ENCODE data around the gene NFIL3.
"Not testable (repeated sequence)": the region's sequence is repeated elsewhere in the genome, so short reads cannot be mapped to it uniquely, and the experiment has no call there.

Gene NFIL3

GRCh38 chr9:91382298-91382697 lies 41.3 kb downstream of the NFIL3 start:
- Histone ChIP-seq H3K9me3 (replicated peaks in 1 of 2; ENCODE audit: control insufficient read depth in 2 of 2, insufficient read depth in 1 of 2, low read depth in 1 of 2, low read length in 2 of 2) (no peaks in the 10 kb centered on the region), H3K27me3 (ENCODE audit: control insufficient read depth in 3 of 3, insufficient read depth in 3 of 3, low read depth in 1 of 3, low read length in 3 of 3) (peaks cover 0 to 11% (median 0%) of the 10 kb centered on the region in 3 experiments), H2BK15ac (ENCODE audit: low read length) (no peak overlapping the region), H3K4me1 (ENCODE audit: control insufficient read depth in 2 of 2, insufficient read depth in 1 of 2, low read depth in 1 of 2, low read length in 2 of 2) (no peaks in the 10 kb centered on the region), H3K14ac (ENCODE audit: low read length) (no peak overlapping the region), H3K23ac (ENCODE audit: low read depth, low read length, poor library complexity) (no peak overlapping the region), H3K79me1 (ENCODE audit: low read depth, low read length) (no peaks in the 10 kb centered on the region), H2AK5ac (ENCODE audit: low read depth, low read length) (no peak overlapping the region), H4K8ac (ENCODE audit: low read depth, low read length) (no peak overlapping the region), H3K4ac (ENCODE audit: low read length) (no peak overlapping the region), H3K36me3 (replicated peaks in 1 of 2; ENCODE audit: control insufficient read depth in 2 of 2, insufficient read depth in 2 of 2, low read length in 2 of 2) (no peaks in the 10 kb centered on the region), H2BK120ac (ENCODE audit: low read depth, low read length) (no peak overlapping the region), H3K18ac (ENCODE audit: low read length) (no peak overlapping the region), H3K9ac (ENCODE audit: low read depth, low read length, poor library complexity) (no peak overlapping the region), H3K27ac (replicated peaks; ENCODE audit: low read length) (no peak overlapping the region), H2BK5ac (ENCODE audit: low read length) (no peak overlapping the region), H4K91ac (ENCODE audit: low read depth, low read length, poor library complexity) (no peak overlapping the region), H3K4me3 (ENCODE audit: low read length in 2 of 2) (no peak overlapping the region), H2BK12ac (ENCODE audit: low read length) (no peak overlapping the region), H2AFZ (ENCODE audit: low read length) (no peak overlapping the region), H3K4me2 (ENCODE audit: insufficient read depth, low read length, poor library complexity, severe bottlenecking) (no peak overlapping the region)
- DNase-seq (ENCODE audit: low spot score) = no peak
- WGBS, 2 donors (ENCODE audit: extremely low coverage in 2 of 2, insufficient read length in 2 of 2, insufficient replicate concordance in 1 of 2) = no CpG with 5 or more reads among the region's 4 CpGs

- Histone ChIP-seq H2AFZ (ENCODE audit: low read length) (no peak overlapping the region), H2BK5ac (ENCODE audit: low read length) (no peak overlapping the region), H2AK5ac (ENCODE audit: low read depth, low read length) (no peak overlapping the region), H3K79me1 (ENCODE audit: low read depth, low read length) (no peaks in the 10 kb centered on the region), H3K9me3 (replicated peaks in 1 of 2; ENCODE audit: control insufficient read depth in 2 of 2, insufficient read depth in 1 of 2, low read depth in 1 of 2, low read length in 2 of 2) (no peaks in the 10 kb centered on the region), H3K4me1 (ENCODE audit: control insufficient read depth in 2 of 2, insufficient read depth in 1 of 2, low read depth in 1 of 2, low read length in 2 of 2) (no peaks in the 10 kb centered on the region), H3K9ac (ENCODE audit: low read depth, low read length, poor library complexity) (no peak overlapping the region), H3K27ac (replicated peaks; ENCODE audit: low read length) (no peak overlapping the region), H2BK12ac (ENCODE audit: low read length) (no peak overlapping the region), H3K36me3 (replicated peaks in 1 of 2; ENCODE audit: control insufficient read depth in 2 of 2, insufficient read depth in 2 of 2, low read length in 2 of 2) (no peaks in the 10 kb centered on the region), H2BK15ac (ENCODE audit: low read length) (no peak overlapping the region), H3K27me3 (ENCODE audit: control insufficient read depth in 3 of 3, insufficient read depth in 3 of 3, low read depth in 1 of 3, low read length in 3 of 3) (peaks cover 0 to 11% (median 0%) of the 10 kb centered on the region in 3 experiments), H3K18ac (ENCODE audit: low read length) (no peak overlapping the region), H3K4me3 (ENCODE audit: low read length in 2 of 2) (no peak overlapping the region), H3K23ac (ENCODE audit: low read depth, low read length, poor library complexity) (no peak overlapping the region), H3K4ac (ENCODE audit: low read length) (no peak overlapping the region), H4K91ac (ENCODE audit: low read depth, low read length, poor library complexity) (no peak overlapping the region), H2BK120ac (ENCODE audit: low read depth, low read length) (no peak overlapping the region), H3K4me2 (ENCODE audit: insufficient read depth, low read length, poor library complexity, severe bottlenecking) (no peak overlapping the region), H4K8ac (ENCODE audit: low read depth, low read length) (no peak overlapping the region), H3K14ac (ENCODE audit: low read length) (no peak overlapping the region)
- DNase-seq (ENCODE audit: low spot score) = no peak
- no CpG with 5 or more reads among the region's 3 CpGs for WGBS, 2 donors (ENCODE audit: extremely low coverage in 2 of 2, insufficient read length in 2 of 2, insufficient replicate concordance in 1 of 2)
Observed at GRCh38 chr9:91379426-91379825, 44.2 kb downstream of the NFIL3 start.

- Histone ChIP-seq H3K18ac (ENCODE audit: low read length) (no peak overlapping the region), H2AFZ (ENCODE audit: low read length) (no peak overlapping the region), H4K8ac (ENCODE audit: low read depth, low read length) (no peak overlapping the region), H3K14ac (ENCODE audit: low read length) (no peak overlapping the region), H3K9ac (ENCODE audit: low read depth, low read length, poor library complexity) (no peak overlapping the region), H3K4me2 (ENCODE audit: insufficient read depth, low read length, poor library complexity, severe bottlenecking) (no peak overlapping the region), H4K91ac (ENCODE audit: low read depth, low read length, poor library complexity) (no peak overlapping the region), H3K27me3 (ENCODE audit: control insufficient read depth in 3 of 3, insufficient read depth in 3 of 3, low read depth in 1 of 3, low read length in 3 of 3) (peaks cover 0 to 11% (median 0%) of the 10 kb centered on the region in 3 experiments), H2BK120ac (ENCODE audit: low read depth, low read length) (no peak overlapping the region), H3K23ac (ENCODE audit: low read depth, low read length, poor library complexity) (no peak overlapping the region), H2BK15ac (ENCODE audit: low read length) (no peak overlapping the region), H2BK12ac (ENCODE audit: low read length) (no peak overlapping the region), H3K79me1 (ENCODE audit: low read depth, low read length) (no peaks in the 10 kb centered on the region), H3K27ac (replicated peaks; ENCODE audit: low read length) (no peak overlapping the region), H2BK5ac (ENCODE audit: low read length) (no peak overlapping the region), H3K4ac (ENCODE audit: low read length) (no peak overlapping the region), H3K4me3 (ENCODE audit: low read length in 2 of 2) (no peak overlapping the region), H3K9me3 (replicated peaks in 1 of 2; ENCODE audit: control insufficient read depth in 2 of 2, insufficient read depth in 1 of 2, low read depth in 1 of 2, low read length in 2 of 2) (no peaks in the 10 kb centered on the region), H3K4me1 (ENCODE audit: control insufficient read depth in 2 of 2, insufficient read depth in 1 of 2, low read depth in 1 of 2, low read length in 2 of 2) (no peaks in the 10 kb centered on the region), H2AK5ac (ENCODE audit: low read depth, low read length) (no peak overlapping the region), H3K36me3 (replicated peaks in 1 of 2; ENCODE audit: control insufficient read depth in 2 of 2, insufficient read depth in 2 of 2, low read length in 2 of 2) (no peaks in the 10 kb centered on the region)
- WGBS, 2 donors (ENCODE audit: extremely low coverage in 2 of 2, insufficient read length in 2 of 2, insufficient replicate concordance in 1 of 2) = no CpG with 5 or more reads among the region's 2 CpGs
- no peak for DNase-seq (ENCODE audit: low spot score)
Observed at GRCh38 chr9:91378695-91379127, 44.9 kb downstream of the NFIL3 start.

GRCh38 chr9:91378054-91378453 lies 45.6 kb downstream of the NFIL3 start:
- H2BK12ac ChIP-seq (ENCODE audit: low read length); H2BK120ac ChIP-seq (ENCODE audit: low read depth, low read length); H3K9me3 ChIP-seq (replicated peaks in 1 of 2; ENCODE audit: control insufficient read depth in 2 of 2, insufficient read depth in 1 of 2, low read depth in 1 of 2, low read length in 2 of 2); H2AK5ac ChIP-seq (ENCODE audit: low read depth, low read length); H3K14ac ChIP-seq (ENCODE audit: low read length); H3K36me3 ChIP-seq (replicated peaks in 1 of 2; ENCODE audit: control insufficient read depth in 2 of 2, insufficient read depth in 2 of 2, low read length in 2 of 2); H3K9ac ChIP-seq (ENCODE audit: low read depth, low read length, poor library complexity); H3K18ac ChIP-seq (ENCODE audit: low read length); H4K91ac ChIP-seq (ENCODE audit: low read depth, low read length, poor library complexity); H2BK5ac ChIP-seq (ENCODE audit: low read length); H3K4me1 ChIP-seq (ENCODE audit: control insufficient read depth in 2 of 2, insufficient read depth in 1 of 2, low read depth in 1 of 2, low read length in 2 of 2); H4K8ac ChIP-seq (ENCODE audit: low read depth, low read length); H3K27ac ChIP-seq (replicated peaks; ENCODE audit: low read length); H2BK15ac ChIP-seq (ENCODE audit: low read length); H3K4ac ChIP-seq (ENCODE audit: low read length); H3K4me2 ChIP-seq (ENCODE audit: insufficient read depth, low read length, poor library complexity, severe bottlenecking); DNase-seq (ENCODE audit: low spot score); H3K23ac ChIP-seq (ENCODE audit: low read depth, low read length, poor library complexity); H3K79me1 ChIP-seq (ENCODE audit: low read depth, low read length); H2AFZ ChIP-seq (ENCODE audit: low read length); H3K4me3 ChIP-seq (ENCODE audit: low read length in 2 of 2): not testable (repeated sequence)
- peaks cover 0 to 11% (median 0%) of the 10 kb centered on the region in 3 experiments for H3K27me3 ChIP-seq (ENCODE audit: control insufficient read depth in 3 of 3, insufficient read depth in 3 of 3, low read depth in 1 of 3, low read length in 3 of 3)
- no CpG with 5 or more reads among the region's 3 CpGs for WGBS, 2 donors (ENCODE audit: extremely low coverage in 2 of 2, insufficient read length in 2 of 2, insufficient replicate concordance in 1 of 2)

Data from neuronal stem cell (in vitro differentiated cells).